HCT116 (cell line): Measurements from ENCODE around the gene TTC16.

Experiments
- EZH2 ChIP-seq: fragments of 200-600 bp; sonication (generic); IDR thresholded peaks from 2 replicates; pipeline ENCODE4 v1.6.1; 2017; ENCODE audit warnings: antibody characterized with exemption, mixed run types
- POLR2A ChIP-seq: IDR thresholded peaks from 2 replicates; pipeline ENCODE4 v1.7.0; 2011; ENCODE audit warnings: borderline replicate concordance; ENCODE audit not compliant: insufficient read depth, insufficient read length; ENCODE audit errors: extremely low read depth
- POLR2AphosphoS5 ChIP-seq: IDR thresholded peaks from 2 replicates; pipeline ENCODE4 v1.6.1; 2011; ENCODE audit warnings: mild to moderate bottlenecking, low read depth, low read length, moderate library complexity
- TCF7L2 ChIP-seq: IDR thresholded peaks from 2 replicates; pipeline ENCODE4 v1.7.0; 2011; ENCODE audit warnings: borderline replicate concordance, inconsistent platforms; ENCODE audit not compliant: insufficient read depth, insufficient read length; ENCODE audit errors: extremely low read depth
- YY1 ChIP-seq: IDR thresholded peaks from 2 replicates; pipeline ENCODE4 v1.6.1; 2011; ENCODE audit warnings: low read length, low read depth, moderate library complexity, mild to moderate bottlenecking; ENCODE audit not compliant: insufficient replicate concordance; ENCODE audit errors: extremely low read depth
- TF ChIP-seq, protein P1 (sequence below): IDR thresholded peaks from 2 replicates; pipeline ENCODE4 v1.6.1; 2012
- TF ChIP-seq, protein P2 (sequence below), 3 experiments: fragments of 200-600 bp in 1 of 3; sonication (generic) in 1 of 3; IDR thresholded peaks in 2 of 3; conservative IDR thresholded peaks in 1 of 3; 2 replicates each; pipeline ENCODE4 v1.5.1; 2012 to 2017; ENCODE audit warnings: low read depth in 2 of 3, low read length in 2 of 3, antibody characterized with exemption in 1 of 3, borderline replicate concordance in 1 of 3, control low read depth in 1 of 3, mild to moderate bottlenecking in 1 of 3, mixed read lengths in 1 of 3, mixed run types in 1 of 3, moderate library complexity in 1 of 3; ENCODE audit not compliant: insufficient read depth in 1 of 3

DNA sequence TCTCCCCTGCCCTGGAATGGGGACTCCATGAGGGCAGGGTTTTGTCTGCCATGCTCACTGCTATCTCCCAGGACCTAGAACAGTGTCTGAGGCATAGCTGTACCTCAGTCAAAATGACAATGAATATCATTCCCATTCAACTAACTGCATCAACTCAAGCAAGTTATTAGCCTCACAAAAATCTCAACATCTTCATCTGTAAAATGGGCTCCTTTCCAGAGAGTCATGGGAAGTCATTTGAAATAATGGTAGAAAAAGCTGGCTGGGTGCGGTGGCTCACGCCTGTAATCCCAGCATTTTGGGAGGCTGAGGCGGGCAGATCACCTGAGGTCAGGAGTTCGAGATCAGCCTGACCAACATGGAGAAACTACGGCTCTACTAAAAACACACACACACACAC, 53.2 kb downstream of the TTC16 start:
- no peak for TF ChIP-seq POLR2AphosphoS5
- TF ChIP-seq POLR2A, result no peak
- no peak for TF ChIP-seq TCF7L2
- no peak for TF ChIP-seq YY1
- TF ChIP-seq EZH2, result no peak
- TF ChIP-seq, protein P1, sequence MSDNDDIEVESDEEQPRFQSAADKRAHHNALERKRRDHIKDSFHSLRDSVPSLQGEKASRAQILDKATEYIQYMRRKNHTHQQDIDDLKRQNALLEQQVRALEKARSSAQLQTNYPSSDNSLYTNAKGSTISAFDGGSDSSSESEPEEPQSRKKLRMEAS, result no peak
- TF ChIP-seq, protein P2, sequence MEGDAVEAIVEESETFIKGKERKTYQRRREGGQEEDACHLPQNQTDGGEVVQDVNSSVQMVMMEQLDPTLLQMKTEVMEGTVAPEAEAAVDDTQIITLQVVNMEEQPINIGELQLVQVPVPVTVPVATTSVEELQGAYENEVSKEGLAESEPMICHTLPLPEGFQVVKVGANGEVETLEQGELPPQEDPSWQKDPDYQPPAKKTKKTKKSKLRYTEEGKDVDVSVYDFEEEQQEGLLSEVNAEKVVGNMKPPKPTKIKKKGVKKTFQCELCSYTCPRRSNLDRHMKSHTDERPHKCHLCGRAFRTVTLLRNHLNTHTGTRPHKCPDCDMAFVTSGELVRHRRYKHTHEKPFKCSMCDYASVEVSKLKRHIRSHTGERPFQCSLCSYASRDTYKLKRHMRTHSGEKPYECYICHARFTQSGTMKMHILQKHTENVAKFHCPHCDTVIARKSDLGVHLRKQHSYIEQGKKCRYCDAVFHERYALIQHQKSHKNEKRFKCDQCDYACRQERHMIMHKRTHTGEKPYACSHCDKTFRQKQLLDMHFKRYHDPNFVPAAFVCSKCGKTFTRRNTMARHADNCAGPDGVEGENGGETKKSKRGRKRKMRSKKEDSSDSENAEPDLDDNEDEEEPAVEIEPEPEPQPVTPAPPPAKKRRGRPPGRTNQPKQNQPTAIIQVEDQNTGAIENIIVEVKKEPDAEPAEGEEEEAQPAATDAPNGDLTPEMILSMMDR (IDR thresholded peaks at IDR 0.05 in 2 of 3, conservative IDR thresholded peaks at IDR 0.05 in 1 of 3; ENCODE audit: borderline replicate concordance in 1 of 3, insufficient read depth in 1 of 3, low read depth in 2 of 3, low read length in 2 of 3), result no peak
